ENCODE data around the gene ALDH3A2.

DNA sequence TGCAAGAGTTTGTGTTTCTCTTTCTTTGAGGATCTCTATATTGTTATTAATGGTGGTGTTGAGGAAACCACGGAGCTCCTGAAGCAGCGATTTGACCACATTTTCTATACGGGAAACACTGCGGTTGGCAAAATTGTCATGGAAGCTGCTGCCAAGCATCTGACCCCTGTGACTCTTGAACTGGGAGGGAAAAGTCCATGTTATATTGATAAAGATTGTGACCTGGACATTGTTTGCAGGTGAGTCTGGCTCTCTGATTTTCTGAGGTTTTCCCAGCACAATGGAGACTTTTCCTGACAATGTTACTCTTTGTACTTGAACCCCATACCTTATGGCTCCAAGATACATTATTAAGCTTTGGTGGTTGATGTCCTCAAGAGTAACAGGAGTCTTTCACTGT, 7.8 kb downstream of the ALDH3A2 start:
- TF ChIP-seq HNF4G (IDR thresholded peaks at IDR 0.05) (peak; percentile 86), EGR1 (IDR thresholded peaks at IDR 0.05; ENCODE audit: low read depth in 2 of 2) (no peak)
- TF ChIP-seq, protein P1, sequence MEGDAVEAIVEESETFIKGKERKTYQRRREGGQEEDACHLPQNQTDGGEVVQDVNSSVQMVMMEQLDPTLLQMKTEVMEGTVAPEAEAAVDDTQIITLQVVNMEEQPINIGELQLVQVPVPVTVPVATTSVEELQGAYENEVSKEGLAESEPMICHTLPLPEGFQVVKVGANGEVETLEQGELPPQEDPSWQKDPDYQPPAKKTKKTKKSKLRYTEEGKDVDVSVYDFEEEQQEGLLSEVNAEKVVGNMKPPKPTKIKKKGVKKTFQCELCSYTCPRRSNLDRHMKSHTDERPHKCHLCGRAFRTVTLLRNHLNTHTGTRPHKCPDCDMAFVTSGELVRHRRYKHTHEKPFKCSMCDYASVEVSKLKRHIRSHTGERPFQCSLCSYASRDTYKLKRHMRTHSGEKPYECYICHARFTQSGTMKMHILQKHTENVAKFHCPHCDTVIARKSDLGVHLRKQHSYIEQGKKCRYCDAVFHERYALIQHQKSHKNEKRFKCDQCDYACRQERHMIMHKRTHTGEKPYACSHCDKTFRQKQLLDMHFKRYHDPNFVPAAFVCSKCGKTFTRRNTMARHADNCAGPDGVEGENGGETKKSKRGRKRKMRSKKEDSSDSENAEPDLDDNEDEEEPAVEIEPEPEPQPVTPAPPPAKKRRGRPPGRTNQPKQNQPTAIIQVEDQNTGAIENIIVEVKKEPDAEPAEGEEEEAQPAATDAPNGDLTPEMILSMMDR (IDR thresholded peaks at IDR 0.05; ENCODE audit: low read depth, low read length, missing input control), result no peak

Measured in liver (tissue), 3 donors.